Spleen (tissue), 3 donors: ENCODE data around the gene NBAS.

ENCODE experiments used
- POLR2A ChIP-seq, 3 donors: fragments of 450-650 bp; IDR thresholded peaks; one replicate each; pipeline ENCODE4 v1.5.1; 2017; ENCODE audit warnings: antibody characterized with exemption in 3 of 3, mild to moderate bottlenecking in 1 of 3
- POLR2AphosphoS5 ChIP-seq, 3 donors: sonication (generic); formaldehyde crosslinking; IDR thresholded peaks; one replicate each; pipeline ENCODE4 v1.5.1; 2017; ENCODE audit warnings: antibody characterized with exemption in 3 of 3

DNA sequence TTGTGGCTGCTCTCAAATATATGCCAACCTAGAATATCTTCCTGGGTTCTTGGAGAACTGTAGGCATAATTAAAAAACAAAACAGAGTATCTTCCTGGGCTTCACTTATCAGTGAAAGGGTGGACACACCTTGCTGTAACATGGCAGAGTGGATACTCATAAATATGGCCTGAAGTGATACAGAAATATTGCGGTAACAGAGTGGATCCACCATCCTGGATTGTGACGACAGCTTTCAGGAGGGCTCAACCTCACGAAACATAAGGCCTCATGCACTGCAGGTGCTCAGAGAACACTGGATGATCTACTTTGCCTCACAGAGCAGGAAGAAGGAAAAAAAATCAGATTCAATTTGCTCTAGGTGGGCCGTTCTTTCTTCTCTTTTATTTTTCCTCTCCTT lies 336.0 kb downstream of the NBAS start:
- TF ChIP-seq POLR2A (IDR thresholded peaks at IDR 0.05) (no peak), POLR2AphosphoS5 (IDR thresholded peaks at IDR 0.05) (no peak)
